Cerebellar cortex (tissue), 1 donor: ENCODE measurements around the gene DUSP9.

Experiments used
- DNase-seq: peaks from one replicate; pipeline ENCODE4 v3.0.0-alpha.2; 2015; ENCODE audit warnings: low spot score

Gene DUSP9

DNA sequence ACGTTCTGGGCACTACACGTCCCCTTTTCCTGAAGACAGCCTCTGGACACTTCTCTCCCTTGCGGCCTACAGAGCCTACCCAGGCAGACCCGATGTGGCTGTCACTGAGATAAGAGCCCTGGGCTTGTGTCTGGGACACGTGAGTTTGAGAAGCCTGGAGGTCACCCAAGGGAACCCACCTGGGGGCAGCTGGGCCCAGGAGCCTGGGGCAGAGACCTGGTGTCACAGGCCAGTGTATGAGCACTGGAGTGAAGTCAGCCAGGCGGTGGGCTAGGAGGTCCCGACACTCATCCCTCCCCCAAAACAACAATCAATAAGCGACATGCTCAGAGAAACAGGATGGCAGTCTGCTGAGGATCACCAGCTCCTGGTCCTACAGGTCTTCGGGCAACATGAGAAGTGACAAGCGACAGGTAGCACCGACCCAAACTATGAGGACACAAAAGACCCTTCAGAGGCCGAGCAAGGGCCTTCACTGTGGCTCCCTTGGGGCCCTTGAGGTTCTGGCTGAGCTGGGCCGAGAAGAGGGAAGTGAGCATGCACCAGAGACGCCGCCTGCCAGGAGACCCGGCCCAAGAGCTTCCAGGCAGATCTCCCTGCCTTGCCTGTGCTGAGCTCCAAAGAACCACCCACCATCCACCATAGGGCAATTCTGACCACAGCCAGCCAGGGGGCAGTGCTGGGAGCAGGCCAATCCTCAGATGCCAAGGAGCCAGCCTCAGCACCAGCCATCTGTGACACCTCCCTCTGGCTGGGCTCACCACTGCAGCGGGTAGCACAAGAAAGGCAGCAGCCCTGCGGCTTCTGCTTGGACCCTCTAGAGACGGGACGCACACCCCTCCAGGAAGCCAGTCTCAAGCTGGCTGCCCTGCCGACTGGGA is 11.0 kb upstream of the DUSP9 start:
- peak; percentile 29 for DNase-seq

- no peak for DNase-seq
Observed at GRCh38 chrX:153636716-153637115, 10.3 kb upstream of the DUSP9 start.

- no peak for DNase-seq
Observed at GRCh38 chrX:153637121-153638040, 9.6 kb upstream of the DUSP9 start.

DNA sequence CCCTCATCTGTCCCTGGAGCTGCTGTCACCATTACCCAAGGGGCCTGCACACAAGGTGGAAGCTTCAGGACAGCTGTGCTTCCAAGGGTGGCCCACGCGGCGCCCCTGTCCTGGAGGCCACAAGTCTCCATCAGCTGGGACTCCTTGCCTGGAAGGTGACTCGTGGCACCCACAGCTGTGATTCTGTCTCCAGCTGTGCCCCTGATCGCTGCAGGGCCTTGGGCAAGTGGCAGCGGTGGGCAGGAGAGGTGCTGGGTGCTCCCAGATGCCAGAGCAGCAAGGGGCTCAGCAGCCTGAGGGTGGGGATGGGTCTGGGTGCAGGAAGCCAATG is 9.0 kb upstream of the DUSP9 start:
- DNase-seq, result no peak

DNA sequence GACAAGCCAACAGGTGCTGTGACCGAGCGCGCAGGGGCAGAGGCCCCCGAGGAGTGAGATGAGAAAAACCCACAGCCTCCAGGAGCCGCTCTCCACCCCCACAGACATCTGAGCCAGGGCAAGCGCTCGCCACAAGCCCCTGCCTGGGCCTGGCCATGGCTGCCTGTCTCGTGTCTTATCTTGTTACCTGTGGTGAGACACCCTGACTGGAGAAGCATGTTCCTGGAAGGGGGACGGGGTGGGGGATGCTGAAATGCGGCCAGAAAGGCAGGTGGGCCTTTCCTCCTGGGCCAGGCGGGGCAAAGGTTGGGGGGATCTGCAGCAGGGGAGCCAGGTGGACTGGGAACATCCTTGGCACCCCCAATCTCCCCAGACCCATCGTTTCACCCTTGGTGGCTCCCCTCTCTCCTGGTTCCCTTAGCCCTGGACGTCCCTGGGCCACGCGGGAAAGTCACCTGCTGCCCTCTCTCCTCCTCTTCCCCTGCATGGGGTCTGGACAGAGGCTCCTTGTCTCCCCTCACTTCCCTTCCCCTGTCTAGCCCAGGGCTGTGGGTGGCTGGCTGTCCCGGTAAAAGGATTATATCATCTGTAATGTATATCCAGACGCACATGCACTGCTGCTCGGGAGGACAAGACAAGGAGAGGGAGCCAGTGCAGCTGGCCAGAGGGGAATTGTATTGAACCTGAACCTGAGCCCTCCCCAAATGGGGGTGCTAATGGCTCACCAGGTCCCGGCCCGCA is 8.4 kb upstream of the DUSP9 start:
- no peak for DNase-seq

GRCh38 chrX:153639177-153640044 is 7.6 kb upstream of the DUSP9 start:
- no peak for DNase-seq

- DNase-seq, result no peak
Observed at GRCh38 chrX:153640045-153640686, 6.8 kb upstream of the DUSP9 start.

DNA sequence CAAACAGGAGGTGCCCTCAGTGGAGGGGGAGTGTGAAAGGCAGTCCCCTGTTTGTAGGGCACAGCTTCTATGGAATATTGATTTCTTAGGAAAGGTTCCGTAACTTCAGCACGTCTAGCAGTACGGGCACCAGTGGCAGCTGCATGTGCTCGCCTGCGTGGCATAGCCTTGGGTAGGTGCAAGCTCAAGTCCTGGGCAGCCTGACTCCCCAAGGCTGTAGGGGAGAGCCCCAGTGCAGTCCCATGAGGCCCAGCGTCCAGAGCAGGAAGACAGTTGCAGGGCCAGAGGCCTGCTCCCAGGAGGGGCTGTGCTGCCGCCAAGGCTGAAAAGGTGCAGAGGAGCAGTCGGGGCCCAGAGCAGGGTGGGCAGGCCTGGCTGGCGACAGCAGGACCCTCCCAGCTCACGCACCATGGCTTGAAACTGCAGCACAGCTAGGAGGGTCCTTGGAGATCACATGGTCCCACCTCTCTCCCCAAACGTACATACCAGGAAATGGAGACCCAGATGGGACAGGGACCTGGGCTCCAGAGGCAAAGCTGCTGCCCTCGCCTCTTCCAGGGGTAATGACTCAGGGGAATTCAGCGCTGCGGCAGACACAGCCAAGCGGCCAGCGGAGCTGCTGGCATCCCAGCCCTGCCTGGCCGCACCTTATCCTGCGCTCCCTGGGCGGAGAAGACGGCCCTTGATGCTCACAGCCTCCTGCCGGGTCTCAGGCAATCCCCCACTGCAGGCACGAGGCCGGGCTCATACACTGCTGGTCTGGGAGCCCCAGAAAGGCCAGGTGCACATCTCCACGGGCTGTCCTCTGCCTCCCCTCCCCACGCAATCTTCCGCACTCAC is 6.0 kb upstream of the DUSP9 start:
- DNase-seq, result no peak

DNA sequence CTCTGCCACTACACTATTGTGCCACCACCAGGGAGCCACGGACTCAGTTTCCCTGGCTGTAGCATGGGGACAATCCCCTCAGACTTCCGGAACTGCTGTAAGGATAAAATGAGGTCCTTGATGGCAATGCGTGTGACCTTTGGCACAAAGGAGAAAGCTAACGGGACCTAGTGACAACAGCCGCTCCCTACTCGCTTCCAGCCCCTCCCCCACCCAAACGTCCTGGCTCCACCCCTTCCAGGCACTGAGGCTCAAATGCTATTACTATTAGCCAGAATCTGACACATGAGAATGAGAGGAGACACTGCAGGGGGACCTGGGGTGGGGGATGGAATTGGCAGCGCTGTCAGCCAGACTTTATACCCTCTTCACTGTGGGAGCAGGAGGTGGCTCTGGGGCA is 5.4 kb upstream of the DUSP9 start:
- DNase-seq, result no peak

DNA sequence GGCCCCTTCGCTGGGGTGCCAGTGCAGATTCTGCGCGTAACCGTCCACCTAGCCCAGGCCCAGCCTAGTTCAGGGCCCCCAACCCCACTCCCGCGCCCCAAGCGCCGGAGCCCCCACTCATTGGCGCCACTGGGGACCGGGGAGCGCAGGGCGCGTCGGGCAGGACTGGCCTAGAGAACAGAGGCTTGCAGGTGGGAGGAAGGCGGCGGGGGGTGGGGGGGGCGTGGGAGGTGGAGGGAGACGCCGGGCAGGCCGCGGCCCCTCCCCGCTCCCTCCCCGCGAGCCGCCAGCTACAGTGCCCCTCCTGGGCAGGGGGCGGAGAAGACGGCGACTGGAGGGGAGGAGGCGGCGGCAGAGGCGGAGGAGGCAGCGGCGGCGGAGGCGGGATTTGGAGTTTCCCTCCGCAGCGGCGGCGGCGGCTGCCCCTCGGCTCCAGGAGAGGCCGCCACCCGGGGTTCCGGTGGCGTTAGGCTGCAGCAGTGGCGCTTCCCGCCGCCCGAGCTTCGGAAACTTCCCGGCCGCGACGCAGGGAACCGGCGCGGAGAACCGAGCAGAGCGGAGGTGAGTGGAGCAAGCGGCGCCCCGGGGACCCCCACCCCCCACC is 4.8 kb upstream of the DUSP9 start:
- DNase-seq, result no peak

DNA sequence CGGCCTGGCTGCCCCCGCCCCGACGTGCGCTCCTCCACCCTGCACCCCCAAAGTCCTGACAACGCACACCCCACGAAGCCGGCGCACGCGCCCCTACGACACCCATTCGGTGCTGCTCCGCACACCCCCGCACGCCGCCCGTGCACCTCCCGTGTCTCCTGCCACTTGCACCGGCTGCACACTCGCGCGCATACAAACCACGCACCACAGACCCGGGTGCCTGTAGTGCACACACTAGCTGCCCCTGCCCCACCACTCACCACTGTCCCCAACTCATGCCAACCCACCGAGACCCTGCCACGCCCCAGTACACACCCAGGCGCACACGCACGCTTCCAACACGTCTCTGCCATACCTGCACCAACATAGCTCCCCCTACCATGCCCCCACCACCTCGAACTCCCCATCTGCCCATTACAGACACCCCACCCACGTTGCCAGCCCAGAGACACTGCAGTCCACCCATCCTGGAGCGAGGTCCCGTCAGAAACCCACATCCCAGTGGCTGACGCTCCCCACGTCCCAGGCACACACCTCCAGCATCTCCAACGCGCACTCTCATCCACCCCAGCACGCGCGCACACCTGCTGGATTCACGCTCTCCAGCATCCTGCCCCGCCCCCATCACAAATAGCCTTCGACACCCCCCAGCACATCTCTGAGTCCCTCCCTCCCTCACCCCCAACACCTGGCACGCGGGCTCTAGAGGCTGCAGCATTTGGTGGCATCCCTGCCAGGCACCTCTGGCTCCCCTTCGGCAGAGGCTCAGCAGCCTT is 4.2 kb upstream of the DUSP9 start:
- no peak for DNase-seq

DNA sequence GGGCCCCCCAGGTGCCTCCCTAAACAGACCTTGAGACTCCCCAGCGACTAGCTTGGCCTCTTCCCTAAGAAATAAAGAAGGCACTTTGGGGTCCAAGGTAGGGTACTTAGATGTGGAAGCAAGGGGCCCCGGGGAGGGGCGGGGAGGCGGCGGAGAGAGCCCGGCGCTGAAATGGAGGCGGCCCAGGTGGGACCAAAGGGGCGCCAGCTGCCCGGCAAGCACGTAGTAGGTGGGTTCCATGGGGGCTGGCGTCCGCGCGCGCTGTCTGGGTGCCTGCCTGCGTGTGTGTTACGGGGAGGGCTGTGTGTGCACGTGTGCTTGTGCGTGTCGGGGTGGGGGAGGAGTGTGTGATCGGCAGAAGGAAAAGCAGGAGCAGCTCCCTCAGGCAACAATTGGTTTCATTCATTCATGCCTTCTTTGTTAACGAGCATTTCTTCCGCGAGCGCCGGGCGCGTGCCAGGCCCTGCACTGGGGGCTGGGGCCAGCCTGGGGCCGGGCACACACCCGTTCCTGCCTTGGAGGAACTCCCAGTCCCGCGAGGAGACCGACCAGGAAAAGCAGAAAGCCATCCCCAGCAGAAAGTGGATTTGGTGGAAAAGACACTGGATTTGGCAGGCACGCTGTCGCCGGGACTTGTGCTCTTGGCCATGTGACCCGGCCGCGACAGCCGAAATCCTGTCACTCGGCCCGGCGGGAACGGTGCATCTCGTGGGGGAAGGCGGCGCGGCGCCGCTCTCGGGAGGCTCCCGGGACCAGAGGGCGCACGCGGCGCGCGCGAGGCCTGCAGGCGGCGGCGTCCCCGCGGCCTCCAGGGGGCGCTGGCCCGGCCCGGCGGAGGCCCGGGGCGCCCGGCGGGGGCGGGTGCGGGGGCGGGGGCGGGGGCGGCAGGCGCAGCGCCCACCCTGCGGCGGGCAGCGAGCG is 3.3 kb upstream of the DUSP9 start:
- no peak for DNase-seq

DNA sequence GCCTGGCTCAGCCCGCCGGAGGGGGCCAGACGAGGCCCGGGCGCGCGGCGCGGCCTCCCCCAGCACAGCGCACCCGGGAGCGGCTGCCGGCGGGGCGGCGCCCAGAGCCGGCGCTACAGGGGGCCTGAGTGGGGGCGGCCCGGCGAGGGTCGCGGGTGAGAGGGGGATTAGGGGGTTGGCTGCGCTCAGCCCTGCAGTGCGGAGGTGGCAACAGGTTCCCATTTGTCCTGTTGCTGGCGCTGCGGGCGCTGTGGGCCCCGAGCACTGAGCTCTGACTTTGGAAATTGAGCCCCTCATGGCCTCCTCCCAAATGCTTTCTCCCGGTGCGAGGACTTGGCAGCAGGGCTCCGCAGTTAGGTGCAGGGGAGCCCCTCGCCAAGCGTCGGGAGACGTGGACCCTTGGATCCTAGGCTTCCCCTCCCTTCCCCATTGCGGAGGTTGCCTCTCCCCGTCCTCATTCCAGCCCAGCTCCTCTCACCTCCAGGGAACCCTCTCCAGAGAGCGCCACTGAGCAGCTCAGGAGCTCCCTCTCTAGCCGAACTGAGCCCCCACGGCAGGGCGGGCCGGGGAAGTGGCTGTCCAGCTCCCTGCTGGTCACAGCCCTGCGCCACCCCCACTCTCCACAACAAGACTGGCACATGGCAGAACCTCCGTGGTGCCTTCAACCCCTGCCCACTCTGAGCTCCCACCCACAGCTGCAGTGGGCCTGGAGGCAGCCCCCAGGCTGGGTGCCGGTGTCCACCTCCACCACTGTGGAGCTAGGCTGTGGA is 2.5 kb upstream of the DUSP9 start:
- DNase-seq, result peak; percentile 20

GRCh38 chrX:153645151-153645550 is 1.9 kb upstream of the DUSP9 start:
- no peak for DNase-seq

GRCh38 chrX:153645921-153646488 is 998 bp upstream of the DUSP9 start:
- DNase-seq, result no peak
